ENCODE data around the gene DHRS12.

DHRS12 gene

GRCh38 chr13:51721496-51721895, 82.5 kb downstream of the DHRS12 start:
- no peak for DNase-seq

- no peak for DNase-seq
Observed at GRCh38 chr13:51719394-51719793, 84.6 kb downstream of the DHRS12 start.
